HepG2 (cell line): Measurements from ENCODE around the gene CLIC3.

Experiments
- CHD4 ChIP-seq: fragments of 200-600 bp; sonication (generic); IDR thresholded peaks from 2 replicates; pipeline ENCODE4 v1.7.0; 2017; ENCODE audit warnings: mild to moderate bottlenecking, low read length, borderline replicate concordance
- E2F1 ChIP-seq: sonication (generic); formaldehyde crosslinking; IDR thresholded peaks from 2 replicates; pipeline ENCODE4 v1.5.0; 2020; ENCODE audit warnings: missing genetic modification reagents
- MIER2 ChIP-seq: IDR thresholded peaks from 2 replicates; pipeline ENCODE4 v1.6.1; 2016; ENCODE audit warnings: missing biosample characterization, missing genetic modification reagents
- NPAS2 ChIP-seq: sonication (generic); formaldehyde crosslinking; IDR thresholded peaks from 2 replicates; pipeline ENCODE4 v1.8.0; 2022; ENCODE audit warnings: mild to moderate bottlenecking, missing genetic modification reagents, borderline replicate concordance
- RAD21 ChIP-seq: fragments of 450-650 bp; formaldehyde crosslinking; IDR thresholded peaks from 2 replicates; pipeline ENCODE4 v1.5.0; 2020; ENCODE audit warnings: mild to moderate bottlenecking

GRCh38 chr9:137040568-137040967 lies 44.2 kb upstream of the CLIC3 start:
- TF ChIP-seq RAD21 (CRISPR knock-in tag), result no peak
- no peak for TF ChIP-seq MIER2
- no peak for TF ChIP-seq NPAS2 (CRISPR knock-in tag)
- no peak for TF ChIP-seq CHD4
- TF ChIP-seq E2F1, result no peak
